GM12878 (cell line): ENCODE data around the gene EXOC3L4. TPM values are rescaled to one million over a fixed set of nuclear protein-coding genes. Genes with fewer than 3 reads are reported as not detected.

Experiments
- ATAC-seq: fragments of 200-7000 bp; cut with Tn5 transposase; 3 replicates; pipeline ENCODE4 v1.9.1; 2020; ENCODE audit warnings: mild to moderate bottlenecking, moderate library complexity
- BruUV-seq: library from RNA; stranded (reverse); fragments of 400-500 nt; replicated peaks from 2 replicates; lab custom pipeline; 2021; lab: Mats Ljungman, UMichigan
- CTCF ChIA-PET: fragments of 300-600 bp; sonication (Branson Sonifier 250); formaldehyde crosslinking; extraction: SDS; loops from one replicate; lab custom pipeline; 2021; ENCODE audit warnings: inconsistent platforms; lab: Yijun Ruan, JAX
- POLR2A ChIA-PET: fragments of 350-600 bp; formaldehyde crosslinking; extraction: SDS; loops from one replicate; lab custom pipeline; 2021; ENCODE audit warnings: inconsistent platforms; lab: Charles Lee
- RAD21 ChIA-PET: fragments of 300-600 bp; sonication (Branson Sonifier 250); formaldehyde crosslinking; loops from one replicate; lab custom pipeline; 2023; ENCODE audit warnings: antibody characterized with exemption; ENCODE audit not compliant: unreplicated experiment; lab: Charles Lee
- SMC1A ChIA-PET: fragments of 300-600 bp; sonication (Branson Sonifier 250); formaldehyde crosslinking; loops from one replicate; lab custom pipeline; 2023; ENCODE audit not compliant: unreplicated experiment, uncharacterized antibody; lab: Charles Lee
- DNase-seq: peaks from one replicate; pipeline ENCODE4 v3.0.0-alpha.2; 2011; ENCODE audit warnings: low read depth, low spot score
- FAIRE-seq: peaks from 3 replicates; lab custom pipeline; 2011; peaks lifted over from hg19 to GRCh38; lab: Jason Lieb, UNC
- H2AFZ ChIP-seq: 2 replicates; pipeline ENCODE4 v1.6.0; 2011; ENCODE audit warnings: low read depth, low read length, control low read depth; ENCODE audit not compliant: control insufficient read depth
- H3K27ac ChIP-seq: 2 replicates; pipeline ENCODE4 v1.5.1; 2011; ENCODE audit warnings: control low read depth; ENCODE audit not compliant: control insufficient read depth, insufficient read depth
- H3K27me3 ChIP-seq, 2 experiments: replicated peaks in 1 of 2; 2 replicates each; pipeline versions ENCODE4 v1.6.0 to v1.6.1; 2011; ENCODE audit warnings: low read length in 1 of 2; ENCODE audit not compliant: control insufficient read depth in 2 of 2, insufficient read depth in 2 of 2
- H3K36me3 ChIP-seq, 2 experiments: 2 replicates each; pipeline ENCODE4 v1.5.1; 2011; ENCODE audit warnings: low read length in 1 of 2; ENCODE audit not compliant: control insufficient read depth in 2 of 2, insufficient read depth in 2 of 2
- H3K4me1 ChIP-seq: 2 replicates; pipeline ENCODE4 v1.6.1; 2011; ENCODE audit warnings: mild to moderate bottlenecking, low read length, moderate library complexity, mixed read lengths; ENCODE audit not compliant: control insufficient read depth, insufficient read depth
- H3K4me2 ChIP-seq: 2 replicates; pipeline ENCODE4 v1.6.0; 2011; ENCODE audit warnings: control low read depth; ENCODE audit not compliant: control insufficient read depth, insufficient read depth
- H3K4me3 ChIP-seq: fragments of 200-600 bp; sonication (generic); 2 replicates; pipeline ENCODE4 v1.5.1; 2016
- H3K79me2 ChIP-seq: 2 replicates; pipeline ENCODE4 v1.6.0; 2011; ENCODE audit warnings: low read length; ENCODE audit not compliant: control insufficient read depth, insufficient read depth
- H3K9ac ChIP-seq: 2 replicates; pipeline ENCODE4 v1.8.0; 2011; ENCODE audit warnings: low read length, control low read depth, mixed read lengths; ENCODE audit not compliant: control insufficient read depth, insufficient read depth
- H3K9me3 ChIP-seq: replicated peaks from 3 replicates; pipeline ENCODE4 v1.5.1; 2011; ENCODE audit warnings: mild to moderate bottlenecking, low read length; ENCODE audit not compliant: control insufficient read depth, insufficient read depth
- H4K20me1 ChIP-seq: 2 replicates; pipeline ENCODE4 v1.6.0; 2011; ENCODE audit not compliant: control insufficient read depth, insufficient read depth
- CUX1 ChIP-seq: IDR thresholded peaks from 2 replicates; pipeline ENCODE4 v1.6.1; 2012; ENCODE audit warnings: improper control_type of control experiment, low read depth, low read length; ENCODE audit not compliant: insufficient replicate concordance
- LARP7 ChIP-seq: fragments of 450-650 bp; IDR thresholded peaks from 2 replicates; pipeline ENCODE4 v1.6.1; 2017; ENCODE audit warnings: mild to moderate bottlenecking
- MEF2B ChIP-seq: fragments of 450-650 bp; IDR thresholded peaks from 2 replicates; pipeline ENCODE4 v1.6.1; 2018; ENCODE audit warnings: mild to moderate bottlenecking, moderate library complexity; ENCODE audit not compliant: partially characterized antibody, poor library complexity, severe bottlenecking
- NR2F1 ChIP-seq: fragments of 450-650 bp; conservative IDR thresholded peaks from 2 replicates; pipeline ENCODE4 v1.6.1; 2017; ENCODE audit warnings: mild to moderate bottlenecking
- TAF1 ChIP-seq: IDR thresholded peaks from 2 replicates; pipeline ENCODE4 v1.6.1; 2011; ENCODE audit warnings: mild to moderate bottlenecking, low read depth, low read length, borderline replicate concordance
- WGBS: methylation state at CpG from one replicate; pipeline ENCODE4 v1.1.6; 2016; ENCODE audit warnings: low lambda C conversion rate; ENCODE audit not compliant: insufficient replicate concordance, insufficient coverage; ENCODE audit errors: missing lambda C conversion rate; 5-methylcytosine and 5-hydroxymethylcytosine counted together
- in situ Hi-C: fragments of 300-500 bp; cut with MboI; formaldehyde crosslinking; loops from 9 replicates; pipeline ENCODE4 v1.14.3; 2018; ENCODE audit warnings: mixed read lengths
- intact Hi-C: fragments of 100-400 bp; cut with micrococcal nuclease; formaldehyde crosslinking; loops from one replicate; pipeline ENCODE4 v1.14.2; 2022; ENCODE audit not compliant: unreplicated experiment
- polyA plus RNA-seq, 11 experiments: library from polyadenylated mRNA; depleted of rRNA in 4 of 11; unstranded in 6 of 11; stranded (reverse) in 5 of 11; fragments of >200 nt; fragmentation: Nextera tagmentation in 4 of 11; fragmentation: Illumina TruSeq in 1 of 11; extraction: Ambion mirVana in 4 of 11; extraction: Trizol in 1 of 11; gene quantifications; 1 replicate in 1 of 11; 2 replicates in 10 of 11; pipeline versions ENCODE4 v1.2.1 to v1.2.3, GENCODE V29; 2011 to 2016; ENCODE audit warnings: inconsistent platforms in 2 of 11, missing spikeins in 2 of 11, low read depth in 1 of 11
- total RNA-seq, 4 experiments: library from RNA; depleted of rRNA in 3 of 4; stranded (reverse); fragments of >200 nt in 3 of 4; fragmentation: Illumina TruSeq in 1 of 4; extraction: Trizol in 1 of 4; gene quantifications; 2 replicates each; pipeline versions ENCODE4 v1.2.1 to v1.2.3, GENCODE V29; 2013 to 2021
- TF ChIP-seq, protein P1 (sequence below): fragments of 450-650 bp; IDR thresholded peaks from 2 replicates; pipeline ENCODE4 v1.6.1; 2016; ENCODE audit warnings: mild to moderate bottlenecking

The EXOC3L4 gene
- total and polyA plus RNA-seq, 10 of the 15 experiments (the other 5 are each of a cell fraction or from before 2014, with no cell fraction given), result not detected

GRCh38 chr14:103115845-103116572, 21.5 kb downstream of the EXOC3L4 start:
- H3K36me3 ChIP-seq, result no peaks in the 10 kb centered on the region
- SMC1A ChIA-PET, result interaction anchor here (0.6 to 2.5 kb wide), 2 partner anchors 11 to 126 kb away, joined by 3 to 11 read pairs; no protein-coding TSS in a partner anchor

More at GRCh38 chr14:103115845-103116572, 21.5 kb downstream of the EXOC3L4 start:
- POLR2A ChIA-PET, result no interaction called here
- no peak overlapping the region for H3K9ac ChIP-seq
- DNase-seq (no peak), ATAC-seq (no peak), FAIRE-seq (no peak)
- in situ Hi-C loops (no loop called here), intact Hi-C loops (no loop called here)
- H4K20me1 ChIP-seq, result no peaks in the 10 kb centered on the region
- no peak overlapping the region for H3K4me2 ChIP-seq
- RAD21 ChIA-PET, result interaction anchor here (1.3 to 1.7 kb wide), 2 partner anchors 25 to 27 kb away, joined by 5 to 6 read pairs; no protein-coding TSS in a partner anchor
- H3K27me3 ChIP-seq, result no peaks in the 10 kb centered on the region
- H3K4me1 ChIP-seq, result peaks cover 50% of the 10 kb centered on the region
- no peak overlapping the region for H3K4me3 ChIP-seq
- CTCF ChIA-PET, result interaction anchor here (1.0 to 2.5 kb wide), 4 partner anchors 11 to 65 kb away, joined by 3 to 16 read pairs (median 12); no protein-coding TSS in a partner anchor
- H3K27ac ChIP-seq, result no peak overlapping the region
- no peak overlapping the region for H2AFZ ChIP-seq
- H3K79me2 ChIP-seq, result no peaks in the 10 kb centered on the region
- 99% methylated on average over 10 of the region's 10 CpGs for WGBS
- H3K9me3 ChIP-seq, result no peaks in the 10 kb centered on the region
- BruUV-seq, result no TSS peak
- TF ChIP-seq, protein P1, sequence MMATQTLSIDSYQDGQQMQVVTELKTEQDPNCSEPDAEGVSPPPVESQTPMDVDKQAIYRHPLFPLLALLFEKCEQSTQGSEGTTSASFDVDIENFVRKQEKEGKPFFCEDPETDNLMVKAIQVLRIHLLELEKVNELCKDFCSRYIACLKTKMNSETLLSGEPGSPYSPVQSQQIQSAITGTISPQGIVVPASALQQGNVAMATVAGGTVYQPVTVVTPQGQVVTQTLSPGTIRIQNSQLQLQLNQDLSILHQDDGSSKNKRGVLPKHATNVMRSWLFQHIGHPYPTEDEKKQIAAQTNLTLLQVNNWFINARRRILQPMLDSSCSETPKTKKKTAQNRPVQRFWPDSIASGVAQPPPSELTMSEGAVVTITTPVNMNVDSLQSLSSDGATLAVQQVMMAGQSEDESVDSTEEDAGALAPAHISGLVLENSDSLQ, result no peak
- TF ChIP-seq NR2F1 (no peak), MEF2B (no peak), CUX1 (no peak), LARP7 (no peak), TAF1 (no peak)
